Stimulated activated CD8-positive, alpha-beta memory T cell treated with anti-CD3 and anti-CD28 coated beads, Interleukin-12 subunit alpha, Interleukin-12 subunit beta, amount 100 ng/mL, for 24 hours (primary cell): ENCODE measurements around the gene RER1.

Source experiments
- DNase-seq: peaks from one replicate; pipeline ENCODE4 v3.0.0-alpha.2; 2020; ENCODE audit errors: extremely low read depth

RER1 gene

GRCh38 chr1:2389644-2390043 is 2.0 kb upstream of the RER1 start:
- no peak for DNase-seq

GRCh38 chr1:2391931-2392509 is 379 bp downstream of the RER1 start:
- DNase-seq: no peak

GRCh38 chr1:2392686-2393085 is 1.0 kb downstream of the RER1 start:
- DNase-seq: no peak

GRCh38 chr1:2393471-2393877 is 1.8 kb downstream of the RER1 start:
- DNase-seq: no peak

- no peak for DNase-seq
Observed at GRCh38 chr1:2394220-2394619, 2.6 kb downstream of the RER1 start.

- DNase-seq: no peak
Observed at GRCh38 chr1:2394761-2395160, 3.1 kb downstream of the RER1 start.

- DNase-seq: no peak
Observed at GRCh38 chr1:2395245-2395644, 3.6 kb downstream of the RER1 start.

- no peak for DNase-seq
Observed at GRCh38 chr1:2396059-2396458, 4.4 kb downstream of the RER1 start.

GRCh38 chr1:2396476-2396875 is 4.8 kb downstream of the RER1 start:
- DNase-seq: no peak

GRCh38 chr1:2397007-2397679 is 5.5 kb downstream of the RER1 start:
- no peak for DNase-seq

GRCh38 chr1:2398871-2399270 is 7.2 kb downstream of the RER1 start:
- no peak for DNase-seq

- DNase-seq: no peak
Observed at GRCh38 chr1:2399890-2400575, 8.4 kb downstream of the RER1 start.

- no peak for DNase-seq
Observed at GRCh38 chr1:2400576-2400909, 8.9 kb downstream of the RER1 start.

GRCh38 chr1:2400950-2401649 is 9.5 kb downstream of the RER1 start:
- DNase-seq: no peak

- DNase-seq: no peak
Observed at GRCh38 chr1:2402420-2402819, 10.8 kb downstream of the RER1 start.

GRCh38 chr1:2403273-2403672 is 11.6 kb downstream of the RER1 start:
- no peak for DNase-seq

GRCh38 chr1:2404142-2404889 is 12.7 kb downstream of the RER1 start:
- DNase-seq: no peak

- DNase-seq: no peak
Observed at GRCh38 chr1:2404890-2405511, 13.4 kb downstream of the RER1 start.

GRCh38 chr1:2405588-2406295 is 14.1 kb downstream of the RER1 start:
- DNase-seq: no peak

- DNase-seq: no peak
Observed at GRCh38 chr1:2406451-2407041, 14.9 kb downstream of the RER1 start.
